Measurements from ENCODE around the gene STARD7.

GRCh38 chr2:96188821-96189526 lies 19.7 kb downstream of the STARD7 start:
- TF ChIP-seq CTCF (IDR thresholded peaks at IDR 0.05) (no peak), POLR2AphosphoS5 (IDR thresholded peaks at IDR 0.05) (no peak), POLR2A (IDR thresholded peaks at IDR 0.05) (no peak)
